Bronchial epithelial cell (primary cell): ENCODE measurements around the gene GRIN2C. TPM values are rescaled to one million over a fixed set of nuclear protein-coding genes. Genes with fewer than 3 reads are reported as not detected.
"Not testable (repeated sequence)": the region's sequence is repeated elsewhere in the genome, so short reads cannot be mapped to it uniquely, and the experiment has no call there.

Experiments
- DNase-seq: peaks from one replicate; pipeline ENCODE4 v3.0.0-alpha.2; 2010; ENCODE audit warnings: low read depth
- FAIRE-seq: peaks from 2 replicates; lab custom pipeline; 2011; peaks lifted over from hg19 to GRCh38; lab: Jason Lieb, UNC
- H3K27me3 ChIP-seq: 2 replicates; pipeline ENCODE4 v1.5.1; 2011; ENCODE audit warnings: low read length; ENCODE audit not compliant: control insufficient read depth, insufficient read depth
- H3K36me3 ChIP-seq: 2 replicates; pipeline ENCODE4 v1.5.1; 2011; ENCODE audit warnings: low read length; ENCODE audit not compliant: control insufficient read depth, insufficient read depth
- H3K4me3 ChIP-seq: 2 replicates; pipeline ENCODE4 v1.5.1; 2011; ENCODE audit warnings: mild to moderate bottlenecking, low read depth, low read length, control low read depth
- total RNA-seq: library from RNA; depleted of rRNA; stranded (reverse); fragments of >200 nt; gene quantifications from 2 replicates; pipeline ENCODE4 v1.2.1, GENCODE V29; 2014
- TF ChIP-seq, protein P1 (sequence below): IDR thresholded peaks from 2 replicates; pipeline ENCODE4 v1.5.1; 2011; ENCODE audit warnings: mild to moderate bottlenecking, moderate library complexity, low read length, control low read depth, inconsistent platforms; ENCODE audit not compliant: insufficient read depth, severe bottlenecking

GRIN2C gene
- under 0.01 and 0.13 TPM in 2 replicates for total RNA-seq

- FAIRE-seq: no peak
- TF ChIP-seq, protein P1, sequence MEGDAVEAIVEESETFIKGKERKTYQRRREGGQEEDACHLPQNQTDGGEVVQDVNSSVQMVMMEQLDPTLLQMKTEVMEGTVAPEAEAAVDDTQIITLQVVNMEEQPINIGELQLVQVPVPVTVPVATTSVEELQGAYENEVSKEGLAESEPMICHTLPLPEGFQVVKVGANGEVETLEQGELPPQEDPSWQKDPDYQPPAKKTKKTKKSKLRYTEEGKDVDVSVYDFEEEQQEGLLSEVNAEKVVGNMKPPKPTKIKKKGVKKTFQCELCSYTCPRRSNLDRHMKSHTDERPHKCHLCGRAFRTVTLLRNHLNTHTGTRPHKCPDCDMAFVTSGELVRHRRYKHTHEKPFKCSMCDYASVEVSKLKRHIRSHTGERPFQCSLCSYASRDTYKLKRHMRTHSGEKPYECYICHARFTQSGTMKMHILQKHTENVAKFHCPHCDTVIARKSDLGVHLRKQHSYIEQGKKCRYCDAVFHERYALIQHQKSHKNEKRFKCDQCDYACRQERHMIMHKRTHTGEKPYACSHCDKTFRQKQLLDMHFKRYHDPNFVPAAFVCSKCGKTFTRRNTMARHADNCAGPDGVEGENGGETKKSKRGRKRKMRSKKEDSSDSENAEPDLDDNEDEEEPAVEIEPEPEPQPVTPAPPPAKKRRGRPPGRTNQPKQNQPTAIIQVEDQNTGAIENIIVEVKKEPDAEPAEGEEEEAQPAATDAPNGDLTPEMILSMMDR: no peak
Observed at GRCh38 chr17:74859459-74860228, at the start of gene GRIN2C. GRIN2C (minus strand) TSS chr17:74859885; CDS start chr17:74855092, 4,793 bp downstream.

DNA sequence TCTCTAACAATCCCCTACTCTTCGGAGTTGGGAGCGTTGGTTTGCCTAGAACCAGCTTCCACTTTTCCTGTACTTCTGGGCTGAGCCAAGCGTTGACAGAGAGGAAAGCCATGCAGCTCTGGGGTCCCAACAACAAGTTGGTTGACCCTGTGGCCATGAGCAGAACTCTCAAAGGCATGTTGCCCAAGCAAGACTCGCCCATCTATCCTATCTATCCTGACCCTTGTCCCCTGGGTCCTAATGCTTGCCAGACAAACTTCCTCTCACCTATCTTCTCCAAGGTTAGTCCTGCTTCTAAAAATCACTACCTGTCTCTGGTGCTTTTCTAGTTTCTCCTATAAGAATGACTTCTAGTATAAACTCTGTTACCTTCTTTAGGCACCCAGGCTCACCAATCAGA lies 49.4 kb upstream of the GRIN2C start:
- not testable (repeated sequence) for DNase-seq, H3K27me3 ChIP-seq, FAIRE-seq, H3K4me3 ChIP-seq, H3K36me3 ChIP-seq

More at GRCh38 chr17:74859459-74860228, at the start of gene GRIN2C:
- DNase-seq: no peak
- H3K27me3 ChIP-seq: peaks cover 39% of the 10 kb centered on the region
- H3K4me3 ChIP-seq: no peak within 1 kb of the TSS
- H3K36me3 ChIP-seq: peaks cover 5% of the 10 kb centered on the region

GRCh38 chr17:74907012-74907411 lies 47.3 kb upstream of the GRIN2C start:
- DNase-seq (no peak), FAIRE-seq (no peak)
- H3K27me3 ChIP-seq: no peaks in the 10 kb centered on the region
- no peak overlapping the region for H3K4me3 ChIP-seq
- H3K36me3 ChIP-seq: no peaks in the 10 kb centered on the region
- TF ChIP-seq, protein P1: no peak

DNA sequence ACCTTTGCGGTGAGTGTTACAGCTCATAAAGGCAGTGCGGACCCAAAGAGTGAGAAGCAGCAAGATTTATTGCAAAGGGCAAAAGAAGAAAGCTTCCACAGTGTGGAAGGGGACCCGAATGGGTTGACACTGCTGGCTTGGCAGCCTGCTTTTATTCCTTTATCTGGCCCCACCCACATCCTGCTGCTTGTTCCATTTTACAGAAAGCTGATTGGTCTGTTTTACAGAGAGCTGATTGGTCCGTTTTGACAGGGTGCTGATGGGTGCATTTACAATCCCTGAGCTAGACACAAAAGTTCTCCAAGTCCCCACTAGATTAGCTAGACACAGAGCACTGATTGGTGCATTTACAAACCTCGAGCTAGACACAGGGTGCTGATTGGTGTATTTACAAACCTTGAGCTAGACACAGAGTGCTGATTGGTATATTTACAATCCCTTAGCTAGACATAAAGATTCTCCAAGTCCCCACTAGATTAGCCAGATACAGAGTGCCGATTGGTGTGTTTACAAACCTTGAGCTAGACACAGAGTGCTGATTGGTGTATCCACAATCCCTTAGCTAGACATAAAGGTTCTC lies 46.6 kb upstream of the GRIN2C start:
- DNase-seq, FAIRE-seq, H3K27me3 ChIP-seq, H3K36me3 ChIP-seq, H3K4me3 ChIP-seq: not testable (repeated sequence)

DNA sequence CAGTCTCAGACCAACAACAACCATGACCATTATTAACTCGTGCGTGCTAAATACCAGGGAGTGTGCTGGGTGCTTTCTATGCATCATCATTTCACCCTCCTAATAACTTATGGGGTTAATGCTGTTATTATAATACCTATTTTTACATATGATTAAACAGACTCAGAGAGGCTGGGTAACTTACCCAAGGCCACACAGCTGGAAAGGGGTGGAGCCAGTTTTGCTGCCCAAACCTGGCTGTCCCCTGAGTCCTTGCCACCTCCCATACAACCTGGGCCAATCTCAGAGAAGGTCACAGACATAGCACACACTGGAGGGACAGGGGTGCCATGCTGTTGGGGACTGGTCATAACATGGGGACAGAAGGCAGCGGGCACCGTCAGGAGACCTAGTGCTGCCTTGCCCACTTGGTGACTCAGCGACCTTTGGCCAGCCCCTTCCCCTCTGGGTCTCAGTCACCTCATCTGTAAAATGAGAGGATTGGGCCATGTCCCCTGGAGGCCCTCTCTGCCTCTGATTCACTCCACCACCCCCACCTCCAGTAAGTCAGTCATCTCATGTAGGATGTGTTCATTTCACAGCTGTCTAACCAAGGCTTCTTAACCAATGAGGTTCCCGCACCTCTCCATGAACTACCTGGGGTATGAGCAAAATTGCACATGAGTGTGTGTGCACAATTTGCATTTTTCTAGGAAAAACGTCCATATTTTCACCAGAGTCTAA lies 45.2 kb upstream of the GRIN2C start:
- TF ChIP-seq, protein P1: no peak
- H3K27me3 ChIP-seq: no peaks in the 10 kb centered on the region
- FAIRE-seq (no peak), DNase-seq (no peak)
- H3K4me3 ChIP-seq: no peak overlapping the region
- no peaks in the 10 kb centered on the region for H3K36me3 ChIP-seq

DNA sequence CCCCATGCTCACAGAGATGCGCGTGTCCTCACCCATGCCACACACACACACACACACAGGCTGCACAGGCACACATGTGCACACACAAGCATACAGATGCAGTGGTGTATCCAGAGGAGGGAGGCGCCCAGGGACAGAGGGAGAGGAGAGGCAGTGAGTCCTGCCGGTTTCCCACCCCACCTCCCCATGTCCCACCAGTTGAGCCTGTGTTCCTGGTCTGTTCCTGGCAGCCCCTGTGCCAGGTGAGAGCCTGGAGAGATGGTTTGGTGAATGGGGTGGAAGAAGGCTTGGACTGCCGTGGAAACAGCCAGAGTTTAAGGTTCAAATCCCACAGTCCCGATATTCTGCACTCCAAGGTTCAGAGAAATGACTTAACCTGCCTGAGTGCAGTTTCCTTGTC lies 44.0 kb upstream of the GRIN2C start:
- TF ChIP-seq, protein P1: no peak
- Histone ChIP-seq H3K4me3 (no peak overlapping the region), H3K27me3 (no peaks in the 10 kb centered on the region), H3K36me3 (no peaks in the 10 kb centered on the region)
- FAIRE-seq: no peak
- DNase-seq: no peak
